AG09309 (cell line): ENCODE data around the gene ADAMTSL5.

Source experiments
- DNase-seq: peaks from one replicate; pipeline ENCODE4 v3.0.0-alpha.2; 2010; ENCODE audit warnings: low read depth
- H3K4me3 ChIP-seq: 2 replicates; pipeline ENCODE4 v1.5.1; 2011; ENCODE audit warnings: mild to moderate bottlenecking, low read depth, low read length, moderate library complexity; ENCODE audit not compliant: control insufficient read depth
- CTCF ChIP-seq: IDR thresholded peaks from 2 replicates; pipeline ENCODE4 v1.5.1; 2011; ENCODE audit warnings: mild to moderate bottlenecking, low read depth, low read length, inconsistent platforms; ENCODE audit not compliant: insufficient read depth, control insufficient read depth; ENCODE audit errors: missing control alignments

Gene ADAMTSL5

GRCh38 chr19:1489463-1490310 is 23.1 kb downstream of the ADAMTSL5 start:
- no peak for TF ChIP-seq CTCF
- H3K4me3 ChIP-seq, result peak overlapping the region; percentile 53
- DNase-seq, result no peak

- no peak for DNase-seq
- no peak overlapping the region for H3K4me3 ChIP-seq
- TF ChIP-seq CTCF, result no peak
These were observed 24.6 kb downstream of the ADAMTSL5 start for GRCh38 chr19:1488282-1488601.

- DNase-seq, result no peak
- no peak for TF ChIP-seq CTCF
- H3K4me3 ChIP-seq, result no peak overlapping the region
These were observed 25.1 kb downstream of the ADAMTSL5 start for GRCh38 chr19:1487576-1488281.

GRCh38 chr19:1486720-1487575 is 25.9 kb downstream of the ADAMTSL5 start:
- TF ChIP-seq CTCF, result no peak

GRCh38 chr19:1483979-1484428 is 28.8 kb downstream of the ADAMTSL5 start:
- no peak for TF ChIP-seq CTCF
- H3K4me3 ChIP-seq, result no peak overlapping the region
- DNase-seq, result no peak

More at GRCh38 chr19:1486720-1487575, 25.9 kb downstream of the ADAMTSL5 start:
- DNase-seq, result no peak
- H3K4me3 ChIP-seq, result no peak overlapping the region
